HFF-Myc (cell line): ENCODE results near the gene STK39.
A peak's percentile ranks its signal among the peaks of the same experiment; 100 is the strongest.

Source experiments
- DNase-seq: peaks from one replicate; pipeline ENCODE4 v3.0.0-alpha.2; 2011; ENCODE audit warnings: low read depth; ENCODE audit errors: extremely low read depth
- H3K4me3 ChIP-seq: replicated peaks from 2 replicates; pipeline ENCODE4 v1.5.1; 2011; ENCODE audit warnings: low read depth, mild to moderate bottlenecking, control low read depth, low read length
- TF ChIP-seq, protein P1 (sequence below): IDR thresholded peaks from 2 replicates; pipeline ENCODE4 v1.5.1; 2012; ENCODE audit warnings: mild to moderate bottlenecking, low read depth, low read length, control low read depth; ENCODE audit errors: missing control alignments

The STK39 gene

DNA sequence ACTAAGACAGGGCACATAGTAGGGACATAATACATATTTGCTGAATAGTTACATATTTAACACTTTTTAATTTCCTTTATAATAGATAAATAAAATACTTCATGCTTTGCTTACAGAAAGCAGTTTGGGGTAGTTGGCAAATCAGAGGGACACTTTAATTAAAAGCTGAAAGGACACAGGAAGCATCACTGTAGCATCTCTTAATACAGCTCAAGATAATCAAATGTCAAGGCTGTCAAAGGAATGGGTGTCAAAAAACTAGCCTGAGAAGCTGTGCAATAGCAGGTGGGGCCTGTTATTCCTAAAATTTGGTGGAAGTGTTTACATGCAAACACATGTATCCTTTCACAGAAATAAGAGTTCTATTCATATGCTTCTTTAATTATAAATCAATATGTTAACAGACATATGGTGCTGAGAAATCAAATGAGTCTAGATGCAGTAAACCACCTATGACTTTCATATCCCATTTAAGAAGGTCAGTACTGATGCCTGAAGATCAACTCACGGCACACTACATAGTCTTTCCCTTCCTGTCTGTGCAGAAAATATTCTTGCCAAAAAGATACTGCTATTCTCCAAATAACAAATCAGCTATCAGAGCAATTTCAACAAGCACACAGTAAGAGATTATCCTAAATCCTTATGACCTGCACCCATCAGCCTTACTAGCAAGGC lies 174.6 kb downstream of the STK39 start:
- no peak overlapping the region for H3K4me3 ChIP-seq
- TF ChIP-seq, protein P1, sequence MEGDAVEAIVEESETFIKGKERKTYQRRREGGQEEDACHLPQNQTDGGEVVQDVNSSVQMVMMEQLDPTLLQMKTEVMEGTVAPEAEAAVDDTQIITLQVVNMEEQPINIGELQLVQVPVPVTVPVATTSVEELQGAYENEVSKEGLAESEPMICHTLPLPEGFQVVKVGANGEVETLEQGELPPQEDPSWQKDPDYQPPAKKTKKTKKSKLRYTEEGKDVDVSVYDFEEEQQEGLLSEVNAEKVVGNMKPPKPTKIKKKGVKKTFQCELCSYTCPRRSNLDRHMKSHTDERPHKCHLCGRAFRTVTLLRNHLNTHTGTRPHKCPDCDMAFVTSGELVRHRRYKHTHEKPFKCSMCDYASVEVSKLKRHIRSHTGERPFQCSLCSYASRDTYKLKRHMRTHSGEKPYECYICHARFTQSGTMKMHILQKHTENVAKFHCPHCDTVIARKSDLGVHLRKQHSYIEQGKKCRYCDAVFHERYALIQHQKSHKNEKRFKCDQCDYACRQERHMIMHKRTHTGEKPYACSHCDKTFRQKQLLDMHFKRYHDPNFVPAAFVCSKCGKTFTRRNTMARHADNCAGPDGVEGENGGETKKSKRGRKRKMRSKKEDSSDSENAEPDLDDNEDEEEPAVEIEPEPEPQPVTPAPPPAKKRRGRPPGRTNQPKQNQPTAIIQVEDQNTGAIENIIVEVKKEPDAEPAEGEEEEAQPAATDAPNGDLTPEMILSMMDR, result no peak
- DNase-seq, result no peak

DNA sequence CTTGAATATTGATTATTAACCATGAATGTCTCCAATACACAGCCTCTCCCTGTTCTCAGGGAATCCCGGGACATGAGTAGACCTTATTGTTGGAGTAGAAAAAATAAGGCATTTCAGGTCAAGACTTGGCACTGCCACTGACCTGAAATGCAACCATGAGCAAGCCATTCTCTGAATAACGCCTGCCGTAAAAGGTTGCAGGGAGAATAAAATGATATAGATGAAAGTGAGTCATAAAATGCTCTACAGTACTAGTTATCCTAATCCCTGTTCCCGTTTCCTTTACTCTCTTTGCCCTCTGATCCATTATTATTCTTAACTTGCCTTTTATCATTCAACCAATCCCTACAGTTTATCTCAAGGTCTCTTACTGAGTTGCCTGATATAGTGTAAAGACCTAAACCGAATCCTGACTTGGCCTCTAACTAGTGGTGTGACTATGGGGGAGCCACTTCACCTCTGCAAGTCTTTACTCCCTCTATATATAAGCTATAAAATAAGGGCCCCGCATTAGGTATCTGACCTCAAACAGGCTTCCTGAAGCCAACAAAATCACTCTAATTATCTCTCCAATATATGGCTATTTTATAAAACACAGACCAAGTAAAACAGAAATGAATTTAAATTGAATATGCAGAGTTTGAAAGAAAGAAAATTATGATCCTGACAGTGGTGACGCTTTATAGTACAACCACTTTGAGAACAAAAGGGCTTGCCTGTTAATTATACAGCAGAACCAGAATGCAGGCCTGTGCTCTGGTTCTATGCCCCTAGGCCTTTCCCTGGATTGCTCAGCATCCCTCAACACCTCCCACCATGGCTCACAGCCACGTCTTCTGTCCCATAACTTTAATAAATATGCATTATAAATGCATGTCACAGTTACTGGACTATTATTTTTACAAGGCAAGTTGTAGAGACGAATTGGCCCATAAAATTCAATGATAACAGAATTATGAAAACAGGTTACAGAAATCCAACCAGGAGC lies 183.1 kb downstream of the STK39 start:
- DNase-seq, result no peak
- TF ChIP-seq, protein P1, result no peak
- no peak overlapping the region for H3K4me3 ChIP-seq

DNA sequence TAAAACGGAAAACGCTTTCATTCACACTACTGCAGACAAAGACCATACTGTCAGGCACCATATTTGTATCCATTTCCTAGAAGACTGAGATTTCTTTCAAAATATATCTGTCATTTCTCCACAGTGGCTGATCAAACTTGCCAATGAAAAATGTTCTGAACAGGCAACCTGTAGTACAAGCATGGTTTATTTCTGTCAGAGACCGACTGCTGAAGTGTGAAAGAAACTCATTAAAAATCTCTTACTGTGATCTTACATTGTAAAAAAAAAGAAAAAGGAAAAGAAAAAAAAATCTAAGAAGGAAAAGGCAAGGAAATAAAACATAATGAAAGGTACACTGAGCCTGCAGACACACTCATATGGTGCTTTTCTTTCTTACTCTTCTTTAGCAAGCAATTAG lies 184.5 kb downstream of the STK39 start:
- no peak for DNase-seq
- no peak overlapping the region for H3K4me3 ChIP-seq
- TF ChIP-seq, protein P1, result no peak

DNA sequence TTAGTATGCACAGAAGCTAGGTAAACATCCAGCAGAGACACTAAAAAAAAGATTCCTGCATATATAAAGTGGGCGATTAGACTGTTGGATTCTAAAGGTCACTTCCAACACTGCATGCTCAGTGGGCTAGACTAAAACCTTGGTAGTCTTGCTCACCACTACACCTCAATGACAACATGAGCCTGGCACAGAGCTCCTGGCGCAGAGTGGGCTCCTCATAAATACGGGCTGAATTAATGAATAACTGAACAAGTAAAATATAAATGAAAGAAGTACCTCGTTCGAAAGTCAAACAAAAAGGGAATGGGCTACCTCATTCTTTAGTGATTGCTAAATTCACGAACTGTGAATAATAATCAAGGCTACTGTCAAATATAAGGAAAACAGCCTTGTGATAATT lies 185.3 kb downstream of the STK39 start:
- no peak overlapping the region for H3K4me3 ChIP-seq
- TF ChIP-seq, protein P1, result no peak
- no peak for DNase-seq

DNA sequence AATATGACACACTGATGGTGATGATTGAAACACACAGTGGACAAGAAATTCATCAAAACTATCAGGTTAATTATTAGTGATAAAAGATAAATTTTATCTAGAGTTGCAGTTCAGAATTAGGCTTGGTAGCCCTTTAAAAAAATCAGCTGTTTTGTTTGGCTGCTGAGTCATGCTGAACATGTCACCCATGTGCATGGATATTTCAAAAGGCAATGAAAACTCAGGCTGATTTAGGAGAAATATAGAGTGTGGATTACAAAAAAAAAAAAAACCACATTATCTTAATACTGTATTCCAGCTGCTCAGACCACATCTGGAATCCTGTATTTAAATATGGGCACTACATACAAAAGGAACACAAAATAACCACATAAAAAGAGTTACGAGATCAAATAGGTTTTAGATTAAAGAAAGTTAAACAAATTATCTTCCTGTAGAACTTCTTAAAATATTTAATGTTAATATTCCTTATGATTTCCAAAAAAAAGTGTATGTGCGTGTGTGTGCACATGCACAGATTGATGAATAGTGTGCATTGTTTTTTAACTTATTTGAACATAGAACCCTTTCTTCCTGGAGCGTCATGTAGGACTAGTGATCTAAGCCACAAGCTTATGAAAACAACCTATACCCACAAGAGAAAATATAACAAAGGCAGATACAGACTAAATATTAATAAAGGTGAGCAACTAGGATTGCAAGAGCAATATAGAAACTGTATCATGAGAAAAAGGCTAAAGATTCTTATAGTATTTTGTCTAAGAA lies 186.2 kb downstream of the STK39 start:
- no peak overlapping the region for H3K4me3 ChIP-seq
- DNase-seq, result peak; percentile 14
- TF ChIP-seq, protein P1, result no peak

DNA sequence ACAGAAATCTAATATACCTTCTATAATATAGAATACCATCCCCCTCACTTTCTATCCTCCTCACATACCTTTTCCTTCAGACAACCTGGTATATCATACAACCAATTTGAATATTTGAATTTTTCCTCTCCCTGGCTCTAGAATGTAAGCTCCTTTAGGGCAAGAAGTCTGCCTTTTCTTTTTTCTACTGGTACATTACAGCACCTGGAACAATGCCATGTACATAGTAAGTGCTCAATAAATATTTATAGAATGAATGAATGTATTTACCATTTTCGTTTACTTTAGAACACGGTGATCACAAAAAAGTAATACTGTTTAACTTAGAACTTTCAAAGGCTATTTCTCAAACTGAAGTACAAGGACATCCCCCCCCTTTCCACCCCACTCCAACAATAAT lies 187.6 kb downstream of the STK39 start:
- TF ChIP-seq, protein P1, result no peak
- H3K4me3 ChIP-seq, result no peak overlapping the region
- DNase-seq, result no peak
